COLO829 (cell line): ENCODE data around the gene HS6ST1.

ENCODE experiments used
- DNase-seq: peaks from one replicate; pipeline ENCODE4 v3.0.0; 2012; ENCODE audit warnings: low spot score

The HS6ST1 gene

GRCh38 chr2:128298286-128298685, 20.4 kb downstream of the HS6ST1 start:
- no peak for DNase-seq

- no peak for DNase-seq
Observed at GRCh38 chr2:128293870-128294455, 24.7 kb downstream of the HS6ST1 start.

- DNase-seq = no peak
Observed at GRCh38 chr2:128293426-128293755, 25.3 kb downstream of the HS6ST1 start.

GRCh38 chr2:128292599-128293425, 25.9 kb downstream of the HS6ST1 start:
- no peak for DNase-seq

- no peak for DNase-seq
Observed at GRCh38 chr2:128291844-128292598, 26.6 kb downstream of the HS6ST1 start.

GRCh38 chr2:128291161-128291843, 27.4 kb downstream of the HS6ST1 start:
- DNase-seq = no peak

GRCh38 chr2:128290356-128290755, 28.3 kb downstream of the HS6ST1 start:
- DNase-seq = no peak

- DNase-seq = no peak
Observed at GRCh38 chr2:128289439-128289838, 29.2 kb downstream of the HS6ST1 start.

- no peak for DNase-seq
Observed at GRCh38 chr2:128288781-128289180, 29.9 kb downstream of the HS6ST1 start.

- no peak for DNase-seq
Observed at GRCh38 chr2:128287780-128288735, 30.6 kb downstream of the HS6ST1 start.

- DNase-seq = no peak
Observed at GRCh38 chr2:128286905-128287779, 31.5 kb downstream of the HS6ST1 start.

- DNase-seq = no peak
Observed at GRCh38 chr2:128286011-128286721, 32.5 kb downstream of the HS6ST1 start.

GRCh38 chr2:128285329-128285931, 33.2 kb downstream of the HS6ST1 start:
- DNase-seq = no peak

- no peak for DNase-seq
Observed at GRCh38 chr2:128284841-128285240, 33.8 kb downstream of the HS6ST1 start.

GRCh38 chr2:128284037-128284441, 34.6 kb downstream of the HS6ST1 start:
- no peak for DNase-seq

- no peak for DNase-seq
Observed at GRCh38 chr2:128282976-128283810, 35.5 kb downstream of the HS6ST1 start.

- no peak for DNase-seq
Observed at GRCh38 chr2:128282246-128282975, 36.3 kb downstream of the HS6ST1 start.

- DNase-seq = no peak
Observed at GRCh38 chr2:128281852-128282245, 36.8 kb downstream of the HS6ST1 start.
